Glutamatergic neuron (in vitro differentiated cells): ENCODE data around the gene MLNR. TPM values are rescaled to one million over a fixed set of nuclear protein-coding genes. Genes with fewer than 3 reads are reported as not detected.

Experiments used
- DNase-seq: peaks from one replicate; pipeline ENCODE4 v3.0.0; 2022
- H3K27ac Mint-ChIP-seq: one replicate; pipeline ENCODE4 v1.8.0; 2020; ENCODE audit warnings: mild to moderate bottlenecking, mixed read lengths, inconsistent platforms; ENCODE audit not compliant: unreplicated experiment
- H3K27me3 Mint-ChIP-seq: one replicate; pipeline ENCODE4 v1.8.0; 2020; ENCODE audit warnings: mild to moderate bottlenecking, moderate library complexity, mixed read lengths, inconsistent platforms; ENCODE audit not compliant: unreplicated experiment
- H3K36me3 Mint-ChIP-seq: one replicate; pipeline ENCODE4 v1.8.0; 2020; ENCODE audit warnings: mild to moderate bottlenecking, mixed read lengths, inconsistent platforms; ENCODE audit not compliant: unreplicated experiment
- H3K4me1 Mint-ChIP-seq: one replicate; pipeline ENCODE4 v1.8.0; 2020; ENCODE audit warnings: mild to moderate bottlenecking, low read depth, mixed read lengths, inconsistent platforms; ENCODE audit not compliant: unreplicated experiment
- H3K4me3 Mint-ChIP-seq: one replicate; pipeline ENCODE4 v1.8.0; 2020; ENCODE audit warnings: mild to moderate bottlenecking, mixed read lengths, inconsistent platforms; ENCODE audit not compliant: unreplicated experiment
- H3K9me3 Mint-ChIP-seq: one replicate; pipeline ENCODE4 v1.8.0; 2020; ENCODE audit warnings: mild to moderate bottlenecking, moderate library complexity, mixed read lengths, inconsistent platforms; ENCODE audit not compliant: unreplicated experiment
- total RNA-seq: library from RNA; stranded (reverse); fragmentation: NEBNext Ultra II Directional; extraction: Animal tissue kit (Norgen Biotek cat#: 25700); gene quantifications from one replicate; pipeline ENCODE4 v1.2.1, GENCODE V29; 2021; ENCODE audit not compliant: unreplicated experiment
- TF ChIP-seq, protein P1 (sequence below): fragments of 200-600 bp; sonication (generic); IDR thresholded peaks from one replicate; pipeline ENCODE4 v1.5.0; 2021; ENCODE audit not compliant: partially characterized antibody, unreplicated experiment

MLNR gene
- total RNA-seq, 1 donor from 2014 or later, result not detected

DNA sequence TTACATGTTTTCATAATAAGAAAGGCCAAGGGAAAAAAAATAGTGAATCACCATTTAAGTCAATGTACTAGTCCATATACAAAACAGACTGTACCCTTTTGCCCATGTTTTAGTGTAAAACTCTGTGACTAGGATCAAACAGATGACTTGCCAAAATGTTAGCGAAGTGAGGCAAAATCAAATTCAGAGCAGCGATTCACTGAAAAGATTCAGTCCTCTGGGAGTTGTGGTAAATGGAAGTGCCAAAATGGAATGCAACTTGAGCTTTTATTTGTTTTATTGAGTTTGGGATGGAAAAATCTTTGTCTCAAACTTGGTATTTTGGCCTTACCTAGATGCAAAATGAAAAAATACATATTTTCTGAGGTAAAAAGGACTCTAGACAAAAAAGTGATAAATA is 36.7 kb downstream of the MLNR start:
- H3K36me3 Mint-ChIP-seq, result peaks cover 5% of the 10 kb centered on the region
- no peak for DNase-seq
- H3K27ac Mint-ChIP-seq, result no peak overlapping the region
- no peak overlapping the region for H3K4me3 Mint-ChIP-seq
- H3K4me1 Mint-ChIP-seq, result no peaks in the 10 kb centered on the region
- H3K9me3 Mint-ChIP-seq, result no peaks in the 10 kb centered on the region
- H3K27me3 Mint-ChIP-seq, result no peaks in the 10 kb centered on the region
- TF ChIP-seq, protein P1, sequence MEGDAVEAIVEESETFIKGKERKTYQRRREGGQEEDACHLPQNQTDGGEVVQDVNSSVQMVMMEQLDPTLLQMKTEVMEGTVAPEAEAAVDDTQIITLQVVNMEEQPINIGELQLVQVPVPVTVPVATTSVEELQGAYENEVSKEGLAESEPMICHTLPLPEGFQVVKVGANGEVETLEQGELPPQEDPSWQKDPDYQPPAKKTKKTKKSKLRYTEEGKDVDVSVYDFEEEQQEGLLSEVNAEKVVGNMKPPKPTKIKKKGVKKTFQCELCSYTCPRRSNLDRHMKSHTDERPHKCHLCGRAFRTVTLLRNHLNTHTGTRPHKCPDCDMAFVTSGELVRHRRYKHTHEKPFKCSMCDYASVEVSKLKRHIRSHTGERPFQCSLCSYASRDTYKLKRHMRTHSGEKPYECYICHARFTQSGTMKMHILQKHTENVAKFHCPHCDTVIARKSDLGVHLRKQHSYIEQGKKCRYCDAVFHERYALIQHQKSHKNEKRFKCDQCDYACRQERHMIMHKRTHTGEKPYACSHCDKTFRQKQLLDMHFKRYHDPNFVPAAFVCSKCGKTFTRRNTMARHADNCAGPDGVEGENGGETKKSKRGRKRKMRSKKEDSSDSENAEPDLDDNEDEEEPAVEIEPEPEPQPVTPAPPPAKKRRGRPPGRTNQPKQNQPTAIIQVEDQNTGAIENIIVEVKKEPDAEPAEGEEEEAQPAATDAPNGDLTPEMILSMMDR, result no peak

DNA sequence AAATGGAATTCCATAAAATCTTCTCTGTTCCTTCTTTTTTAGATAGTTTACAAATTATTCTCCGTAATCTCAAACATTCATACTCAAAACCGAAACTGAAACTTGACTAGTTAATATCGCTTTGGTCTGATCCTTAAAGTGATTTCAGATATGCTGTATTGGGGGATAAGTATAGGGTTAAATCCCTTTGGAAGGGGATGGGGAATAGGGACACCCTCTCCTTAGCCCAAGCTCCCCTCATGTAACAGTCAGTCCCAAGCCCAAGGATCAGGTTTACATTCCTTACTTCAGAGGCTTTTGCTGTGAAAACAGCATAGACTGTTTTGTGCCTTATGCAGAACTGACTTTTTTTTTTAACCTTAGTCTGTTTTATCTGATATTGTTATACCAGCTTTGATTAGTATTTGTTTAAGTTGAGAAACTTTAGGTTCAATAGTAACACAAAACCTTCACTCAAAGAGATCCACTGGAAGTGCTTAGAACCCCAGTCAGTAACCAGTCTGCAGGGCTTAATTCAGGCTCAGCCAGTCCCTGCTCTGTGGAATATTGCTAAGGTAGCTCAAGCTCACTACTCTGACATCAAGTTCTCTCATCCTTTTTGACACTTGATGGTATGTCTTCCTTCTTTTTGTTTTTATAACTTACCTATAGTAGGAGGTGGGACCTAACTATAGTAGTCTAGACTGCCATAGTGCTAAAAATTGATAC is 38.1 kb downstream of the MLNR start:
- Mint-ChIP-seq H3K36me3 (peaks cover 5% of the 10 kb centered on the region), H3K27ac (no peak overlapping the region), H3K4me3 (no peak overlapping the region), H3K4me1 (no peaks in the 10 kb centered on the region), H3K9me3 (no peaks in the 10 kb centered on the region), H3K27me3 (no peaks in the 10 kb centered on the region)
- TF ChIP-seq, protein P1, result no peak
- DNase-seq, result no peak

DNA sequence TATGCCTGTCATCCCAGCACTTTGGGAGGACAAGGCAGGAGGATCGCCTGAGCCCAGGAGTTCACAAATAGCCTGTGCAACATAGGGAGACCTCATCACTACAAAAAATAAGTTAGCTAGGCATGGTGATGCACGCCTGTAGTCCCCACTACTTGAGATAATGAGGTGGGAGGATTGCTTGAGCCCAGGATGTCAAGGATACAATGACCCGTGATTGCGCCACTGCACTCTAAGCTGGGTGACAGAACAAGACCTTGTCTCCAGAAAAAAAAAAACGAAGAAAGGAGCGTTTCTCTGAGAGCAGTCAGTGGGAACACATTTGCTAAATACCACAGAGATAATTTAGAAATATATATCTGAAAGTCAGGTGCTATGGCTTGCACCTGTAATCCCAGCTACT is 39.4 kb downstream of the MLNR start:
- peaks cover 5% of the 10 kb centered on the region for H3K36me3 Mint-ChIP-seq
- H3K27me3 Mint-ChIP-seq, result no peaks in the 10 kb centered on the region
- no peak for DNase-seq
- H3K4me1 Mint-ChIP-seq, result no peaks in the 10 kb centered on the region
- H3K9me3 Mint-ChIP-seq, result no peaks in the 10 kb centered on the region
- H3K4me3 Mint-ChIP-seq, result no peak overlapping the region
- TF ChIP-seq, protein P1, result no peak
- H3K27ac Mint-ChIP-seq, result no peak overlapping the region

DNA sequence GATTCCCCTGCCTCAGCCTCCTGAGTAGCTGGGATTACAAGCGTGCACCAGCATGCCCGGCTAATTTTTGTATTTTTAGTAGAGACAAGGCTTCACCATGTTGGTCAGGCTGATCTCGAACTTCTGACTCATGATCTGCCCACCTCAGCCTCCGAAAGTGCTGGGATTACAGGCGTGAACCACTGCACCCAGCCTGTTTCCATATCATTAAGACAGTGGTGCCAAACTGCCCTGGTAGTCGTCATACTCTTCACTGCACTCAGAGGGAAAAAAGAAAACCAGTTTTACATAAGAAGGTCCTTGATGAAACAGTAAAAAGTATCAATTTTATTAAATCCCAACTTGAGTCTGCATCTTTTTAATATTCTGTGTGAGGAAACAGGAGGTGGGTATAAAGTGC is 42.5 kb downstream of the MLNR start:
- Mint-ChIP-seq H3K9me3 (no peaks in the 10 kb centered on the region), H3K27me3 (no peaks in the 10 kb centered on the region), H3K4me3 (no peak overlapping the region), H3K4me1 (no peaks in the 10 kb centered on the region), H3K36me3 (peaks cover 5% of the 10 kb centered on the region), H3K27ac (no peak overlapping the region)
- TF ChIP-seq, protein P1, result no peak
- no peak for DNase-seq

DNA sequence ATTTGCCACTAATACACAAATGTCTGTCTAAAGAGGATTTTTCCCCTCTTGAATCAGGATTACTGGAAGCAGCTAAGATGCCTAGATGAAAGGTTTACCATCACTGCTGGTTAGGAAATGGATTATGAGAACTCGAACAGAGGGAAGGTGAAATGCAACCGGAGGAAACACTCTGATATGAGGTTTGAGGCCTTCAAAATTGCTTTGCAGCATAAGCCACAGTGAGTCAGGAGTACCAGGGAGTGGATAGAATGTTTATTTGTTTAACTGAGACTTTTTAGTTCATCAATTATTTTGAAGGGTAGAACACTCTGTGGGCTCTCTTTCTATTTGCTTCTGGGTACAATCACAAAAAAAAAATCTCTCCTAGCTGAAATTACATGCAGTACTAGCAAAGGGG is 45.7 kb downstream of the MLNR start:
- peaks cover 5% of the 10 kb centered on the region for H3K36me3 Mint-ChIP-seq
- TF ChIP-seq, protein P1, result no peak
- H3K4me1 Mint-ChIP-seq, result no peaks in the 10 kb centered on the region
- no peak for DNase-seq
- no peak overlapping the region for H3K4me3 Mint-ChIP-seq
- H3K27ac Mint-ChIP-seq, result no peak overlapping the region
- no peaks in the 10 kb centered on the region for H3K9me3 Mint-ChIP-seq
- no peaks in the 10 kb centered on the region for H3K27me3 Mint-ChIP-seq
